GM19239 (cell line): ENCODE results near the gene CXCL8.
A peak's percentile ranks its signal among the peaks of the same experiment; 100 is the strongest.
"Not testable (repeated sequence)": the region's sequence is repeated elsewhere in the genome, so short reads cannot be mapped to it uniquely, and the experiment has no call there.

ENCODE experiments used
- DNase-seq: peaks from one replicate; pipeline ENCODE4 v3.0.0; 2011; ENCODE audit warnings: low spot score; ENCODE audit not compliant: insufficient read length
- FAIRE-seq: peaks from 2 replicates; lab custom pipeline; 2011; peaks lifted over from hg19 to GRCh38; lab: Jason Lieb, UNC

The CXCL8 gene

GRCh38 chr4:73742490-73743160, 2.3 kb downstream of the CXCL8 start:
- no peak for FAIRE-seq
- DNase-seq = no peak

GRCh38 chr4:73743281-73743680, 2.9 kb downstream of the CXCL8 start:
- no peak for FAIRE-seq

GRCh38 chr4:73743795-73744194, 3.4 kb downstream of the CXCL8 start:
- no peak for FAIRE-seq

More at GRCh38 chr4:73743281-73743680, 2.9 kb downstream of the CXCL8 start:
- no peak for DNase-seq

GRCh38 chr4:73744203-73744602, 3.8 kb downstream of the CXCL8 start:
- FAIRE-seq (no peak), DNase-seq (no peak)

More at GRCh38 chr4:73743795-73744194, 3.4 kb downstream of the CXCL8 start:
- DNase-seq = no peak

- no peak for FAIRE-seq
- DNase-seq = no peak
These were observed 10.4 kb downstream of the CXCL8 start for GRCh38 chr4:73750730-73751129.

- no peak for FAIRE-seq
- DNase-seq = no peak
These were observed 10.8 kb downstream of the CXCL8 start for GRCh38 chr4:73751166-73751565.

GRCh38 chr4:73751830-73752229, 11.5 kb downstream of the CXCL8 start:
- no peak for DNase-seq
- no peak for FAIRE-seq

- FAIRE-seq = no peak
- DNase-seq = no peak
These were observed 12.1 kb downstream of the CXCL8 start for GRCh38 chr4:73752424-73752823.

GRCh38 chr4:73753215-73753614, 12.8 kb downstream of the CXCL8 start:
- DNase-seq (no peak), FAIRE-seq (no peak)

- FAIRE-seq = no peak
- no peak for DNase-seq
These were observed 14.6 kb downstream of the CXCL8 start for GRCh38 chr4:73754934-73755333.

GRCh38 chr4:73759357-73759756, 19.0 kb downstream of the CXCL8 start:
- no peak for DNase-seq
- FAIRE-seq = no peak

GRCh38 chr4:73761856-73762255, 21.5 kb downstream of the CXCL8 start:
- no peak for FAIRE-seq
- no peak for DNase-seq

GRCh38 chr4:73762409-73762808, 22.0 kb downstream of the CXCL8 start:
- peak; percentile 78 for FAIRE-seq

GRCh38 chr4:73763877-73764276, 23.5 kb downstream of the CXCL8 start:
- DNase-seq (no peak), FAIRE-seq (no peak)

More at GRCh38 chr4:73762409-73762808, 22.0 kb downstream of the CXCL8 start:
- no peak for DNase-seq

- DNase-seq (no peak), FAIRE-seq (no peak)
These were observed 24.1 kb downstream of the CXCL8 start for GRCh38 chr4:73764513-73764912.

GRCh38 chr4:73765296-73765695, 24.9 kb downstream of the CXCL8 start:
- FAIRE-seq (no peak), DNase-seq (no peak)

GRCh38 chr4:73770917-73771316, 30.5 kb downstream of the CXCL8 start:
- DNase-seq (no peak), FAIRE-seq (no peak)

- FAIRE-seq (no peak), DNase-seq (no peak)
These were observed 32.0 kb downstream of the CXCL8 start for GRCh38 chr4:73772363-73772762.

GRCh38 chr4:73774406-73774805, 34.0 kb downstream of the CXCL8 start:
- not testable (repeated sequence) for DNase-seq, FAIRE-seq

GRCh38 chr4:73776321-73776729, 36.0 kb downstream of the CXCL8 start:
- DNase-seq (no peak), FAIRE-seq (no peak)

GRCh38 chr4:73777612-73778011, 37.2 kb downstream of the CXCL8 start:
- DNase-seq = no peak
- no peak for FAIRE-seq

GRCh38 chr4:73780243-73780642, 39.9 kb downstream of the CXCL8 start:
- DNase-seq (no peak), FAIRE-seq (no peak)
